Activated T-cell treated with anti-CD3 and anti-CD28 coated beads, Interleukin-2, amount 50 U/mL, for 72 hours (primary cell): ENCODE data around the gene MTHFD1L. TPM values are rescaled to one million over a fixed set of nuclear protein-coding genes. Genes with fewer than 3 reads are reported as not detected.
A peak's percentile ranks its signal among the peaks of the same experiment; 100 is the strongest.

ENCODE experiments used
- ATAC-seq, 2 donors: fragments of 150-1000 bp; cut with Tn5 transposase; replicated peaks in 1 of 2; 2 replicates each; pipeline ENCODE4 v1.10.0; 2021; ENCODE audit warnings: moderate library complexity in 2 of 2, mild to moderate bottlenecking in 1 of 2
- DNase-seq, 2 donors: peaks; one replicate each; pipeline ENCODE4 v3.0.0; 2021 to 2022; ENCODE audit warnings: mixed read lengths in 1 of 2
- H3K27ac Mint-ChIP-seq: one replicate; pipeline ENCODE4 v1.8.0; 2022; ENCODE audit warnings: mild to moderate bottlenecking, moderate library complexity, mixed read lengths
- H3K27me3 Mint-ChIP-seq: one replicate; pipeline ENCODE4 v1.8.0; 2022; ENCODE audit warnings: low read depth, mixed read lengths
- H3K36me3 Mint-ChIP-seq, 2 donors: one replicate each; pipeline ENCODE4 v1.8.0; 2022; ENCODE audit warnings: mixed read lengths in 2 of 2, mild to moderate bottlenecking in 1 of 2; ENCODE audit not compliant: insufficient read depth in 2 of 2
- H3K4me1 Mint-ChIP-seq: one replicate; pipeline ENCODE4 v1.8.0; 2022; ENCODE audit warnings: low read depth, mixed read lengths
- H3K4me3 Mint-ChIP-seq, 2 donors: one replicate each; pipeline ENCODE4 v1.8.0; 2022; ENCODE audit warnings: mild to moderate bottlenecking in 2 of 2, mixed read lengths in 2 of 2, moderate library complexity in 2 of 2
- H3K9me3 Mint-ChIP-seq, 2 donors: one replicate each; pipeline ENCODE4 v1.8.0; 2022; ENCODE audit warnings: mixed read lengths in 2 of 2
- total RNA-seq, 2 donors: library from RNA; stranded (reverse); gene quantifications; one replicate each; pipeline ENCODE4 v1.2.3, GENCODE V29; 2022

Gene MTHFD1L
- total RNA-seq, 2 donors from 2014 or later = 138 to 155 TPM

DNA sequence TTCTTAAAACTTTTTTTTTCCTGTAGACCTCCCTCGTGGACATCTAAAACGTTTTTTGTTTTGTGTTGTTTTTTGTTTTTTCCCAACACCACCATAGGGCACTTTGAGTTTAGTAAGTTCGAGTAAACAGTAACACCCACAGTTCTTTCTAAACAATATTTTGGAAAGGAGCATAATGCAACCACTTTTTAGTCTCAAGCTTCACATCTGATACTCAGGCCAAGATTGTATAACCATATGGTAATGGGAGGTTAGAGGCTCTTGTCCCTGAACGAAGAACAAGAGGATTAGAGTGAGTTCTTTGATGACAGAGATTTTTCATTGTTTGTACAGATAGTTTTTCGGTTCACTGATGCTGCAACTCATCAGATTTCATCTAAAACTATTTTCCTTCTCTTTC is 144.6 kb downstream of the MTHFD1L start:
- Mint-ChIP-seq H3K9me3 (no peaks in the 10 kb centered on the region), H3K27me3 (no peaks in the 10 kb centered on the region), H3K4me3 (no peak overlapping the region), H3K36me3 (peaks cover 5 to 16% of the 10 kb centered on the region in 2 donors), H3K27ac (no peak overlapping the region), H3K4me1 (peaks cover 7% of the 10 kb centered on the region)
- no peak for DNase-seq
- ATAC-seq = no peak

DNA sequence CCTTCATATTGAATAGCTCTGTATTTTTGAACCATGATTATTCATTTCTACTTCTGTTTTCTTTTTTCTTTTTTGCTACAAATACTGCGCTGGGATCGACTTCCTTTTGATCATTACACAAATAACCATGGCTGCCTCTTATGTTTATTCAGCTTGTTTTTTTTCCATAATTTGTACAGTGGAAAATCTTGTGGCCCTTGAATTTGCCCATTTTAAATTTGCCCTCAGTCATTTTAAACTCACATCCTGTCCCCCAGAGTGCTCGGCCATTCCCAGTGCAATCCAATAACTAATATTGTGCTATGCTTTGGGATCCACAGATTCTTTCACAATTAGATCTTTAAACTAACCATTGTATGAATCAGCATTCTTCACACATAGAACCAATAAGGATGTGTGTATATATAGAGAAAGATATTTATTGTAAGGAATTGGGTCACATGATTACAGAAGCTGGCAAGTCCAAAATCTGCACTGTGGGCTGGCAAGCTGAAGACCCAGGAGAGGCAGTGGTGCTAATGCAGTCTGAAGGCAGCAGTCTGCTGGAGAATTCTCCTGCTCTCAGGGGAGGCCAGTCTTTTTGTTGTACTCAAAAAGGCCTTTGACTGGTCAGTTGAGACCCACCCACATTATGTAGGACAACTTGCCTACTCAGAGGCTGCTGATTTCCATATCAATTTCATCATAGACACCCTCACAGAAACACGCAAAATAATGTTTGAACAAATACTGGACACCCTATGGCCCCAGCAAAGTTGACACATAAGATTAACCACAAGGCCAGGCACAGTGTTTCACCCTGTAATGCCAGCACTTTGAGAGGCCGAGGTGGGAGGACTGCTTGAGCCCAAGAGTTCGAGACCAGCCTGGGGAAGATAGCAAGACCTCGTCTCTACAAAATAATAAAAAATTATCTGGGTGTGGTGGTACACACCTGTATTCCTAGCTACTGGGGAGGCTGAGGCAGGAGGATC is 147.1 kb downstream of the MTHFD1L start:
- DNase-seq (no peak), ATAC-seq (no peak)
- Mint-ChIP-seq H3K4me3 (no peak overlapping the region), H3K36me3 (peaks cover 11 to 21% of the 10 kb centered on the region in 2 donors), H3K27me3 (no peaks in the 10 kb centered on the region), H3K27ac (peak overlapping the region; percentile 32), H3K9me3 (no peaks in the 10 kb centered on the region), H3K4me1 (no peaks in the 10 kb centered on the region)

DNA sequence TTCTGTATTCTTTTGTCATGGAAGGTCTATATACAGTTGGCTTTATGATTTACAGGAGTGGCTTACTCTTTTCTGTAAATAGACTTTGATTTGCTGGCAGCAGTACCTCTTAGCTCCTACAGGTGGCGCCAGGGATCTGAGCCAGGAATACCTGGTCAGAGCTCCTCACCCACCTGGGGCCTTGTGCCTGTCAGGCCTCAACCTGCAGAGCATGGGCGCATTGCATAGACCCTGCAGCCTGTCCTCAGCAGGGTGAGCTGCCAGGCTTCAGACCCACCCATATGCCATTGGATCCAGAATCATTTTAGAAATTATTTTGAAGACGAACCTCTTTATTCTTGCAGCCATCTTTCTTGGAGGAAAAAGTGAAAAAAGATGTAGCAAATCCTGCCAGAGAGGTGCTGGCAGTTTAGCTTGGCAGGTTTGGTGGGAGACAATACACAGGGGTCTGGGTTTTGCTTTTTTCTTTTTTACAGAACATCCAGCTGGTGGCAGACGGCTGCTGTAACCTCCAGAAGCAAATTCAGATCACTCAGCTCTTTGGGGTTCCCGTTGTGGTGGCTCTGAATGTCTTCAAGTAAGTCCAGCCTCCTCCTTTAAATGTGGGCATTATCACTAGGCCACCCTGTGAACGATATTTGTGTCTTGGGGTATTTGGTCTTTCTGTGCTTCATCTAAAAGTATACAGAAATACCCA is 149.1 kb downstream of the MTHFD1L start:
- Mint-ChIP-seq H3K4me1 (no peaks in the 10 kb centered on the region), H3K9me3 (no peaks in the 10 kb centered on the region), H3K36me3 (peaks cover 11 to 21% of the 10 kb centered on the region in 2 donors), H3K27ac (peak overlapping the region; percentile 75), H3K27me3 (no peaks in the 10 kb centered on the region), H3K4me3 (no peak overlapping the region)
- ATAC-seq (peak; percentile 53 to 55), DNase-seq (peak; percentile 54 to 65)

DNA sequence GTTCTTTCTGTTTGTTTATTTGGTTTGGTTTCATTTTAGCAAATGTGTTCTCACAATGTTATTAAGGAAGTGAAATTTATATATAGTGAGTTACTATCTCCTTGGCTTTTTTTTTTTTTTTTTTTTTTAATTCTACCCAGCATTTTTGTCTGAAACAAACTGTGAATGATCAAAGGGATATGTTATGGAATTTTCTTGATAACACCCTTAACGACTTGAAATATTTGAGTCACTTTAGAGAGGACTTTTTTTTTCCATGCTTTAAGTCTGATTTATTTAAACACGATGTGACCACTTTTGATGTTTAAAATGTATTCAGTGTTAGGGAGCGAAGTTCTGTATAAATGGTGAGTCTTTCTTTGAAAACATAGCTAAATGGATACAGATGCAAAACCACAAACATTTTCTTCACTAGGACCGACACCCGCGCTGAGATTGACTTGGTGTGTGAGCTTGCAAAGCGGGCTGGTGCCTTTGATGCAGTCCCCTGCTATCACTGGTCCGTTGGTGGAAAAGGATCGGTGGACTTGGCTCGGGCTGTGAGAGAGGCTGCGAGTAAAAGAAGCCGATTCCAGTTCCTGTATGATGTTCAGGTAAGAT is 149.7 kb downstream of the MTHFD1L start:
- Mint-ChIP-seq H3K4me3 (no peak overlapping the region), H3K4me1 (no peaks in the 10 kb centered on the region), H3K36me3 (peaks cover 11 to 21% of the 10 kb centered on the region in 2 donors), H3K27ac (no peak overlapping the region), H3K27me3 (no peaks in the 10 kb centered on the region), H3K9me3 (no peaks in the 10 kb centered on the region)
- ATAC-seq (no peak), DNase-seq (no peak)

DNA sequence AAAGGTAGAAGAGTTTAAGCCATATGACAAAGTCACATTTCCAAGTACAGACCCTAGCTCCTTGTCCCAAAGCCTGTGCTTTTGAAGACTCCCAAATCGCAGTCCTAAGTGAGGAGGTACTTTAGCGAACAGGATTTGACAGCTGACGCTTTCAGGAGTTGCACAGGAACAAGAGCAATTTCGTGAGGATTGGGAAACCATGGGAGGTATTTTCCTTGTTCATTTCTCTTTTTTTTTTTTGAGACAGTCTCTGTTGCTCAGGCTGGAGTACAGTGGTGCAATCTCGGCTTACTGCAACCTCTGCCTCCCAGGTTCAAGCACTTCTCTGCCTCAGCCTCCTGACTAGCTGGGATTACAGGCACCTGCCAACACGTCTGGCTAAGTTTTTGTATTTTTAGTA is 150.6 kb downstream of the MTHFD1L start:
- ATAC-seq = no peak
- Mint-ChIP-seq H3K27ac (no peak overlapping the region), H3K9me3 (no peaks in the 10 kb centered on the region), H3K27me3 (no peaks in the 10 kb centered on the region), H3K4me1 (no peaks in the 10 kb centered on the region), H3K36me3 (peaks cover 11 to 21% of the 10 kb centered on the region in 2 donors), H3K4me3 (no peak overlapping the region)
- DNase-seq = no peak

DNA sequence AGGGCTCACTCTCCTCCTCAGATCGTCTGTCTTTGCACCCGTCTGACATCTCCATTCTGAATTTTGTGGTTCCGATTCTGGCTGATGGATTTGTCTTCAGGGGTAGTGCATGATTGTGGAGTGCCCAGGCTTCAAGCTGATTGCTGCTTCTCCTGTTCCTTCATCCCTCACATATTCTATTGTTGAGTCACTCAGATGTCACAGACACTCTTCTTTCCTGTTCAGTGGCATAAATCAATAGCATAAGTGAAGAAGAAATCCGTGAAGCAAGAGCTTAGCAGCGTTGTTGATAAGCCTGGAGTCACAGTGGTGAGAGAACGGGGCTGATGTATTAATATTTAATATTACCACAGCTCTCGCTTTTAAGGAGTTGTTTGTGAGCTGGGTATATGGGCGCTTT is 152.5 kb downstream of the MTHFD1L start:
- Mint-ChIP-seq H3K36me3 (peaks cover 10 to 15% of the 10 kb centered on the region in 2 donors), H3K4me3 (no peak overlapping the region), H3K27me3 (no peaks in the 10 kb centered on the region), H3K9me3 (no peaks in the 10 kb centered on the region), H3K4me1 (no peaks in the 10 kb centered on the region), H3K27ac (no peak overlapping the region)
- ATAC-seq (no peak), DNase-seq (no peak)

DNA sequence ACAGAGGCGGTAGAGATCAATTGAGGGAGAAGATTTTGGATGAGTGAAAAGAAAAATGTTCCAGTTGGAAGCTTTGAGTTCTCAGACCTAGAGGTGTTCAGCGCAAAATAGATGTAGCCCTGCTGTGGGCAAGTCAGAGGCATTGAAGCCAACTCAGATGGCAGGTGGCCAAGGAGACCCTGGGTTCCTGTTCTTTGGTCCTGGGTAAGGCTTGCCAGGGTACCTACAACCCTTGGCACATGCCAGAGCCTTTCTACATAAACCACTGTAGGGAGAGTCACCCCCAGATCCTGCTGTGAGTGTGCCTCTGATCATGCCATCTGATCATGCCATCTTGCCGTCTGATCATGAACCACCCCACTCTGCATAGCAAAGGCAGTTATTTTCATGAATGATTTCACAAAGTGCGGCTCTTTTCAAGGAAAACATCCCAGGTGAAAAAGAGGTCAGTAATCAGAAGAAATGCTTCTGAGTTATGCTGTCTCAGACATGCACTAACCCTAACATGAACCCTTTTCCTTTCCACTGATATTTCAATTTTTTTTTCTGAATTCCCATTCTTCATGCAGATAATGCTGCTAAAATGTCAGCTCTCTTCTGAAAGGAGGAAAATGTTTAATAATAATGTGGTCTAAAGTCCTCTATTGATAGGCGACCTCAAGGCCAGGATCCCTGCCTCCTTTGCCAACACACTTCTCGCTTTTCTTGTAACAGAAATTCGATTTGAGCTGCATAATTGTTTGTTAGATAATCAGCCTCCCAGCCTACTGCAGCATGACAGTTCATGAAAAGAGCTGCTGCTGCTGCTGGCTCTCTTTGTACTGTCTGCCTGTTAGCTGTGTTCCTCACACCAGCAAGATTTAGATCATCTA is 153.6 kb downstream of the MTHFD1L start:
- H3K9me3 Mint-ChIP-seq = no peaks in the 10 kb centered on the region
- H3K27ac Mint-ChIP-seq = no peak overlapping the region
- no peaks in the 10 kb centered on the region for H3K4me1 Mint-ChIP-seq
- no peak overlapping the region for H3K4me3 Mint-ChIP-seq
- peaks cover 10 to 19% of the 10 kb centered on the region in 2 donors for H3K36me3 Mint-ChIP-seq
- no peak for DNase-seq
- H3K27me3 Mint-ChIP-seq = no peaks in the 10 kb centered on the region
- ATAC-seq = no peak

DNA sequence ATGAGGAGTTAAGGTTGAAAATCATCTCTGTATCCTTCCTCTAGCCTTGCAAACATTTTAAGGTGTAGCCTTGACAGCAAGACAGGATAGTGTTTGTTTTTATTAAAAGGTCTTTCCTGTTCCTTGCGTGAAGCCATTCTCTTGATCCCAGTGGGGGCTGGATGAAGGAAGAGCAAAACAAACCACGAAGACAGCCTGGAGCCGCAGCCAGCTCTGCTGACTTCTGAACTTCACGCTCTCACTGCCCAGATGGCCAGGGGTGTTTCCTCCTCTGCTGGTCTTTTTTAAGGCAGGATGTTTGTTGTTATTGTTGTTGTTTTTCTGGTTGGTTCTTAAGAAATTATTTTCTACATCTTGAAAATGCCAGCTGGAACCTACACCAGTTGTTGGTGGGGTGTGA is 156.4 kb downstream of the MTHFD1L start:
- DNase-seq = no peak
- H3K4me1 Mint-ChIP-seq = no peaks in the 10 kb centered on the region
- no peak for ATAC-seq
- H3K27ac Mint-ChIP-seq = no peak overlapping the region
- H3K9me3 Mint-ChIP-seq = no peaks in the 10 kb centered on the region
- no peak overlapping the region for H3K4me3 Mint-ChIP-seq
- H3K27me3 Mint-ChIP-seq = no peaks in the 10 kb centered on the region
- peaks cover 1 to 20% of the 10 kb centered on the region in 2 donors for H3K36me3 Mint-ChIP-seq

DNA sequence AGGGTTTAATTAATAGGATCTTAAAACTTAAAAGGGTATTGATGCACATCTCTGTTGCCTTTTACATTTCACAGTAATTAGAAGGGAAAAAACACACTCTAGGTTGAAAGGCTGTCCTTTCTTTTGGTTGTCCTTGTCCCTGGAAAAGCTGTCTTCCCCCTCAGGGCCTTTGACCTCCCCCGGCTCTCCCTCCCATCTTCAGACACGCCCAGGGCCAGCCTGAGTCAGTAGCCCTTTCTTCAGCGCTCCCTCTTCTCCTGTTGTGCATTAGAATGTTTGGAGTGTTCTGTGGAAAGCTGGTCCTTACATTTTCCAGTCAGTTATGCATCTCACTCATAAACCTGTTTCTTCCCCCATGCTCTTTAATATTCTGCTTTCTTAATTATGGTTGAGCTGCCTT is 157.0 kb downstream of the MTHFD1L start:
- peaks cover 0 to 2% of the 10 kb centered on the region in 2 donors for H3K9me3 Mint-ChIP-seq
- H3K4me1 Mint-ChIP-seq = no peaks in the 10 kb centered on the region

DNA sequence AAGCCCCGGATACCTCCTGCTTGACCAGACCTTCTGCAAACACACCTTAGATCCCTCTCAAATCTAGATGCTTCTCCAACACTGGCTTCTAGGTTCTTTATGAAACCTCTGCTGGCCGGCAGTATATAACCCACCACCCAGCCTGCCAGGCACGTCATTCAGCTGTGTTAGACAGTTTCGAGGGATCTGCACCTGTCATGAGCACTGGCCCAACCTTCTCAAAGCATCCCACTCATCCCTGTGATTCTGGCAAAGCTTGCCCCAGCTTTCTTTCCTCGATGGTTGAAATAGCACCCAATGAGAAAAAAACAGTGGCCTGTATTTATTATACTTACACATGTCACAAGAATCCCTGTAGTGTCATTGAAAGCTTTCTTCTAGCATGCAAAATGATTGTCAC is 157.8 kb downstream of the MTHFD1L start:
- Mint-ChIP-seq H3K4me3 (no peak overlapping the region), H3K27ac (no peak overlapping the region), H3K36me3 (peaks cover 6 to 30% of the 10 kb centered on the region in 2 donors), H3K9me3 (peaks cover 0 to 2% of the 10 kb centered on the region in 2 donors), H3K27me3 (no peaks in the 10 kb centered on the region), H3K4me1 (no peaks in the 10 kb centered on the region)
- ATAC-seq (no peak), DNase-seq (no peak)

More for the DNA sequence above, 157.0 kb downstream of the MTHFD1L start:
- H3K4me3 Mint-ChIP-seq = no peak overlapping the region
- H3K27me3 Mint-ChIP-seq = no peaks in the 10 kb centered on the region
- peaks cover 5 to 25% of the 10 kb centered on the region in 2 donors for H3K36me3 Mint-ChIP-seq
- H3K27ac Mint-ChIP-seq = no peak overlapping the region
- no peak for ATAC-seq
- DNase-seq = no peak

DNA sequence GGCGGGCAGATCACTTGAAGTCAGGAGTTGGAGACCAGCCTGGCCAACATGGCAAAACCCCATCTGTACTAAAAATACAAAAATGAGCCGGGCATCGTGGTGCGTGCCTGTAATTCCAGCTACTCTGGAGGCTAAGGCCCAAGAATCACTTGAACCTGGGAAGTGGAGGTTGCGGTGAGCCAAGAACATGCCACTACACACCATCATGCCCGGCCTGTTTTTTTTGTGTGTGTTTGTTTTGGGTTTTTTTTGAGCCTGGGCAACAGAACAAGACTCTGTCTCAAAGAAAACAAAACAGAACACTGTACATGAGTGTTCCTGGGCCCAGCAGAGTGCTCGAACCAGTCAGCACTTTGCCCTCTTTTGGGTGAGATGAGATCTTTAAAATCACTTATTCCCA is 159.1 kb downstream of the MTHFD1L start:
- H3K4me3 Mint-ChIP-seq = no peak overlapping the region
- ATAC-seq (no peak), DNase-seq (no peak)
- peaks cover 6 to 36% of the 10 kb centered on the region in 2 donors for H3K36me3 Mint-ChIP-seq
- H3K27ac Mint-ChIP-seq = no peak overlapping the region
- no peaks in the 10 kb centered on the region for H3K4me1 Mint-ChIP-seq
- H3K9me3 Mint-ChIP-seq = peaks cover 0 to 2% of the 10 kb centered on the region in 2 donors
- no peaks in the 10 kb centered on the region for H3K27me3 Mint-ChIP-seq

DNA sequence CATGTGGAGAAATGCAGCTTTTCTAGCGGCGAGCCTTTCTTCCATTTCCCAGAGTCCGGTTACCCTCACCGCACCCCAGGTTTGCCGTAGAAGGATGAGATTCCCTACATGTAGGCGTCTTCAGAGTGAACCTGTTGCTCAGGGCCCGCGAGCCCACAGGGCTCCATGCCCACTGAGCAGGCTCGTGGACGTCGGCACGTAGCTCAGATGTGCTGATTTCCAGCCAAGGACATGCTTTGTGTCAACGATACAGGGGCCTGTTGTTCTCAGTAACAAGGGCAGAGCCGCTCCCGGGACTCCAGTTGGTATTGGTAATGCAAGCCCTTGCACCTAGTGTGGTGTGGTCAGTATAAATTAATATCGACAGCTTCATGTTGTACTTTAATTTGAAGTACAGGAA is 159.6 kb downstream of the MTHFD1L start:
- no peak for DNase-seq
- no peak overlapping the region for H3K4me3 Mint-ChIP-seq
- peaks cover 0 to 2% of the 10 kb centered on the region in 2 donors for H3K9me3 Mint-ChIP-seq
- ATAC-seq = no peak
- no peaks in the 10 kb centered on the region for H3K4me1 Mint-ChIP-seq
- H3K27me3 Mint-ChIP-seq = no peaks in the 10 kb centered on the region
- no peak overlapping the region for H3K27ac Mint-ChIP-seq
- H3K36me3 Mint-ChIP-seq = peaks cover 6 to 38% of the 10 kb centered on the region in 2 donors
